GM19238 (cell line): ENCODE results near the gene DHCR24.

ENCODE experiments used
- DNase-seq: peaks from one replicate; pipeline ENCODE4 v3.0.0; 2011; ENCODE audit warnings: low spot score; ENCODE audit not compliant: insufficient read length

The DHCR24 gene

DNA sequence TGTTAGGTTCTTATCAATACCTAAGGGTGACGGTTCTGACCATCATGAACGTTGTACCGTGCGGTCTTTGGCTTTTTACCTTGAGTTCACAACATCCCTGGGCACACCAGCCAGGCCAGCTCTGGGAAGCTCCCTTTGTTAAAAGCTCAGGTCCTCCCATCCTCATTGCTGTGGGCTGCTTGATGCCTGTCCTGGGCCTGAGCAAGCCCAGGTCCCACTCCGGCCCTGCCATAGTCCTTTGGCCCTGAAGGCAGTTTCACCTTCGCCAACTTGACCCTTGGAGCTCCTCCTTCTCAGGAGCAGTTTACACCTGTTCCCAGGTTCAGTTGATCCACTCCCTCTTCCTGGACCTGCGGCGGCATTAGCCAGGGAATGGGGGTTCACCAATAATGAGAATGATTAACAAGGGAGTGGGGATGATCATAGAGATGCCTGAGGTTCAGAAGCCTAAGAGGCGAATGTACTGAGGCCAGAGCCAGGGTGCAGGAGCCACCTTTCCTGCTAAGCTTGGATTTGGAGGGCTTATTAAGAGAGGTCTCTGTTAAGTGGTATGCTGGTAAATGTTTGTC is 40.2 kb downstream of the DHCR24 start:
- DNase-seq = no peak

DNA sequence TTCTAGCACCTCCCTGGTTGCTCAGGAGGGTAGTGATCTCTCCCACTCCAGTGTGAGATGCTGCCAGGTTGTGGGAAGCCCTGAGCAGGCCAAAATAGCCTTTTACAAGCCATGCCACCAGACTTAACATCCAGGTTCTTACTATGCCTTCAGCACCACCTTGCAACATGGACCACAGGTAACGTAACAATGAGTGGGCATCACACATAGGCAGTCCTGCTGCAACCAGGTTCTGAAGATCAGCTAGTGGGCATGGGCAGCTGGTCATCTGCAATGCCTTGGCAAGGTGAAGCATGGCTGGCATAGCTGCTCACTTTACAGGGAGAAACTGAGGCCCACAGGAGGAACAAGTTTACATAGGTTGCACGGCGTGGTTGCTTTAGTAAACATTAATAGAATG is 40.7 kb downstream of the DHCR24 start:
- no peak for DNase-seq

DNA sequence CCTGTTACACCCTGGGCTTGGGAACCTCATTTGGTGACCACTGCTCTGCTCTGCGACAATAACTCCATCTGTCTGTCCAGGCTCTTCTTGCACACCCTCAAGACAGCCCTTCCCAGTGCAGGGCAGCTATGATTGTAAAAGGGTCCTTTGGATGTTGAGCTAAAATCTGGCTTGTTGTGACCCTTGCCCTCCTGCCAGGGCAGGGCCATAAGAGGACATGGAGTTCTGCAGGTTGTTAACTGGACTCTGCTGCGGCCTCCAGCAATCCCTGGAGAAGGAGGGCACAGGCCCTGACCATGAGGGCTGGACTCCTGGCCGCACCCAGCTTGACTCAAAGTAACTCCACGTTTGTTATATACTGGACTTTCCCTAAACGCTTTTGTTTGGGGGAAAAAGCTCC is 41.2 kb downstream of the DHCR24 start:
- DNase-seq = no peak

GRCh38 chr1:54844564-54844963 is 42.4 kb downstream of the DHCR24 start:
- DNase-seq = no peak

- DNase-seq = no peak
These were observed 43.5 kb downstream of the DHCR24 start for GRCh38 chr1:54843449-54843848.

DNA sequence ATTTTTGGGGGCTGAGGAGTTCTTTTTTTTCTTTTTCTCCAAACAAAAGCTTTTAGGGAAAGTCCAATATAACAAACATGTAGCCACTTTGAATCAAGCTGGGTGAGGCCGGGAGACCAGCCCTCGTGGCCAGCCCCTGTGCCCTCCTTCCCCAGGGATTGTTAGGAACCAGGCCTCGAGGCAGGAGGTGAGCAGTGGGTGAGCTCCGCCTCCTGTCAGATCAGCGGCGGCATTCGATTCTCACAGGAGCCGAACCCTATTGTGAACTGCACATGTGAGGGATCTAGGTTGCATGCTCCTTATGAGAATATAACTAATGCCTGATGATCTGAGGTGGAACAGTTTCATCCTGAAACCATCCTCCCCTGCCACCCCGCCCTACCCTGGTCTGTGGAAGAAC is 44.0 kb downstream of the DHCR24 start:
- DNase-seq = no peak

GRCh38 chr1:54842206-54842915 is 44.6 kb downstream of the DHCR24 start:
- DNase-seq = no peak

DNA sequence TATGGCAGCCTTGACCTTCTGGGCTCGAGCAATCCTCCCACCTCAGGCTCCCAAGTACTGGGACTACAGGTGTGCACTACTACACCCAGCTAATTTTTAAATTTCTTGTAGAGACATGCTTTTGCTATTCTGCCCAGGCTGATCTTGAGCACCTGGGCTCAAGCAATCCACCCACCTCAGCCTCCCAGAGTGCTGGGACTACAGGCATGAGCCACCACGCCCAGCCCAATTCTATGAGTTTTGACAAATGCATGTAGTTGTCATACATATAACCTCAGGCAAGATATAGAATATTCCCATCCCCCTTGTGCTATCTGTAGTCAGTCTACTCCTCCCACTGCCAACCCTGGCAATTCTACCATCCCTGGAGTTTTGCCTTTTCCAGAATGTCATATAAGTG is 47.2 kb downstream of the DHCR24 start:
- no peak for DNase-seq

GRCh38 chr1:54838565-54839180 is 48.3 kb downstream of the DHCR24 start:
- DNase-seq = no peak

GRCh38 chr1:54837002-54837853 is 49.8 kb downstream of the DHCR24 start:
- DNase-seq = no peak

DNA sequence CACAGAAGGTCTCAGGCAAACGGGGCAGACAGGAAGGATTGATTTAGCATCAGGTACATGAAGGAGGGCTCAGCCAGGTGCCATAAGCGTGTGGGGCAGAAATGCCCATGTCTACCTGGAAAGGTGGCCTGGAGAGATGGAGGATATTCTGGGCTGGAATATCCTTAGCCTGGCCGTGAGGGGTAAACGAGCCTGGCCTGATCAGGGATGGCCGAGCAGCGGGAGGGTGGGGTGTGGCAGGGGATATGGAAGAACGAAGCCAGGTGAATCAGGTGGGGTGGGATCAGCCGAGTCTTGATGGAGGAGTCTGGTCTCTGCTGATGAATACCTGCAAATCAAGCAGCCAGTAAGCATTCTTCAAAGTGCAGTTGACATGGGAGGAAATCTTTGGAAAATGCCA is 50.4 kb downstream of the DHCR24 start:
- DNase-seq = no peak

- no peak for DNase-seq
These were observed 51.0 kb downstream of the DHCR24 start for GRCh38 chr1:54835970-54836369.

DNA sequence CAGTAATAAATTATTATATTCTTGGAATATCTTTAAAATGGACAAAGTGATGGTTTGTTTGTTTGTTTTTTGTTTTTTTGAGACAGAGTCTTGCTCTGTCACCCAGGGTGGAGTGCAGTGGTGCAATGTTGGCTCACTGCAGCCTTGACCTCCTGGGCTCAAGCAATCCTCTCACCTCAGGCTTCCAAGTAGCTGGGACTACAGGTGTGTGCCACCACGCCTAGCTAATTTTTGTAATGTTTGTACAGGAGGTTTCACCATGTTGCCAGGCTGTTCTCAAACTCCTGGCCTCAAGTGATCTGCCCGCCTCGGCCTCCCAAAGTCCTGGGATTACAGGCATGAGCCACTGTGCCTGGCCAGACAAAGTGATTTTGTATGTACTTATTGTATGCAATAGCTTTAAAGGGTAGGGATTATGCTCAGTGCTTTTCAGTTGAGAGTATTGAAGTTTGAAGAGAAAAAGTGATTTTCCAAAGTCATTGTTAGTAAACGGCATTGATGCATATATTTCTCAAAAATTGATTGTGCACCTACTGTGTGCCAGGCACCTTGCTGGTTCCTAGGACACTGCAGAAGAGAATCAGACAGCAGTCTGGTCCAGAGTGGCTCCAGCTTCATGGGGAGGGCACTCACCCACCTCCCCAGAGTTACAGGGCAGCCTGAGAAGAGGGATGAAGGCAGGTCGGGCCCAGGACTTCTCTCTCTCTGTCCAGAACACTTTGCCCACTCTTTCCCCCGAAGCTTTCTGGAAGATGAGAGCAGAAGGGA is 51.7 kb downstream of the DHCR24 start:
- no peak for DNase-seq

GRCh38 chr1:54834007-54834541 is 52.9 kb downstream of the DHCR24 start:
- DNase-seq = no peak

GRCh38 chr1:54833121-54833520 is 53.9 kb downstream of the DHCR24 start:
- no peak for DNase-seq

DNA sequence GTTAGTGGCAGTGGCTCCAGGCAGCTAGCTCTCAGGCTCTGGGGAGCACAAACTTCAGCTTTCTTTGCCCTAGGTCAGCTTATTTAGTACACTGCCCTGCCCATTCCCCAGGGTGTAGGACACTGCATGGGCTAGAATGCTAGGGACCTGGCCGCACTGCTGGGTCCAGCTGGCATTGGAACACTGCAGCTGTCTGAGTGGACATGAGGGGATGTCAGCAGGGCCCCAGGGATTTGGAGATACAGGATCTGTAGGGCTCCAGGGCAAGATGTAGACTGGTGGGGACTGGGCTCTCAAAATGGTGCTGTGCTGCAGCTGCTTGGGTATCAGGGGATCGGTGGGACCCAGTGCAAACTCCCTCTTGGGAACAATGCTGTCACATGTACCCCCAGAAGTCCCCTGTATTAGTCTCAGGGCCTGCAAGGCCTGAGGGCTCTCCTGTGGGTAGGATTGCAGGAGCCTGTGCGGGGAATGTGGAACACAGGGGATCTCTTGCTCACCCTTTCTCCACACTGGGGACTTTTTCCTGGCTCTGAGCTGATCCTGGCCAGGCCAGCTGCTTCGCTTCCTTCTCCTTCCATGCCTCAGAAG is 60.7 kb downstream of the DHCR24 start:
- DNase-seq = no peak

DNA sequence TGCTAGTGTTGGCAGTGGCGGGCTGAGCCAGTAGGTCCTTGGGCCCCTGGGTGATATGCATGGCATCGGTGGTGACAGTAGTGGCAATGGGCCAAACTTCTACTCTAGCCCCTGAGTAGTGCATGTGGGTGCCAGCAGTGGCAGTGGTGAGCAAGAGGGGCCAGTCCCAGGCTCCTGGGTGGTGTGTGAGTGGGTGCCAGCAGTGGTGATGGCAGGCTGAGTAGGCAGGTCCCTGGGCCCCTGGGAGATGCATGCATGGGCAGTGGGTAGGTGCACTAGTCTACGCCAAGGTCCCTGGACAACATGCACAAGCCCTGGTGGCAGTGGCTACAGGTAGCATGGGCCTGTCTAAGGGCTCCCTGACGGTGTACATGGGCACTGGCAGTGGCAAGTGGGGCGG is 61.3 kb downstream of the DHCR24 start:
- no peak for DNase-seq

DNA sequence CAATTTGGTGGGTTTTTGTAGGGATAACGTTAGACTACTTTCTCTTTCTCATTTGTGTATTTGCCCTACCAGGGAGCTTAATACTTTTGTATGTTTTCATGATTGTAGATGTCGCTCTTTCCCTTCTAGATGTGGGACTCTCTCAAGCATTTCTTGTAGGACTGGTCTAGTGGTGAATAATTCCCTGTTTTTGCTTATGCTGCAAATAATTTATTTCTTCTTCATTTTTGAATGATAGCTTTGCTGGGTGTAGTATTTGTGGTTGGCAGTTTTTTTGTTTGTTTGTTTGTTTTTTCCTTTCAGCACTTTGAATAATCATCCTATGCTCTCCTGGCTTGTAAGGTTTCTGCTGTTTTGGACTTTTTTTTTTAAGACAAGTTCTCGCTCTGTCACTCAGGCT is 63.3 kb downstream of the DHCR24 start:
- DNase-seq = no peak

- no peak for DNase-seq
These were observed 67.3 kb downstream of the DHCR24 start for GRCh38 chr1:54819733-54820132.

GRCh38 chr1:54819195-54819536 is 67.8 kb downstream of the DHCR24 start:
- DNase-seq = no peak
